Measurements from ENCODE around the gene PPP1R1C.

Gene PPP1R1C

GRCh38 chr2:182117196-182117595, 131.5 kb downstream of the PPP1R1C start:
- no peak for DNase-seq

- DNase-seq = no peak
These were observed 143.4 kb downstream of the PPP1R1C start for GRCh38 chr2:182128821-182129707.

- peak; percentile 39 for DNase-seq
These were observed 147.0 kb downstream of the PPP1R1C start for GRCh38 chr2:182132605-182133004.

DNA sequence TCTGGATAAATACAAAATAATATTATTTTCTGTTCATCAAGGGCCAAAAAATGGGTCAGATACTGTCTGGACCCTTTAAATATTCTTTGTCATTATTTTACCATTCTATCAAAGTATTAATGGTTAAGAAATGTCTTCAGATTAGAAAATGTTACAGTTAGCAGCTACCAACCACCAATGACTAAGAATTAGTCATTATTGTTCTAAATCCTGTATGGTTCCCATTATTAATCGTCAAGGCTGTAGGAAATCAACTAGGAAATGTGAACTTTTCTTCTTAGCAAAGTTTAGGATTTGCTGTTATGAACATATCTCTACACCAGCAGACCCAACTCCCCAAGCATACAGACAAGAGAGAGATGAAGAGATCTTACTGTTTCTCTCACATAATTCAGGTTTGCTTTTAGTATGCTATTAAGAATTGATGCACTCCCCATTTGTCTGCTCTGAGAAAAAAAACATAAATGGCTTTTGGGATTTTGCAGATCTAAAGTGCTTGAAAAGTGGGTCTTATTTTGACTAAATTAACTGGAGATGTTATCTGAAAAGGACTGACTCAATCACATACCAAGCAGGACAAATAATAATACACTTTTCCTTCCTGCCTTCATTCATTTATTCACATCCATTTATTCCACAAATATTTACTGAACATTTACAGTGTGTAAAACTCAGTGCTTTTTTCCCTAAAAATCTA, 147.7 kb downstream of the PPP1R1C start:
- DNase-seq = no peak

- no peak for DNase-seq
These were observed 148.5 kb downstream of the PPP1R1C start for GRCh38 chr2:182134201-182134600.

GRCh38 chr2:182142062-182142461, 156.4 kb downstream of the PPP1R1C start:
- no peak for DNase-seq

DNA sequence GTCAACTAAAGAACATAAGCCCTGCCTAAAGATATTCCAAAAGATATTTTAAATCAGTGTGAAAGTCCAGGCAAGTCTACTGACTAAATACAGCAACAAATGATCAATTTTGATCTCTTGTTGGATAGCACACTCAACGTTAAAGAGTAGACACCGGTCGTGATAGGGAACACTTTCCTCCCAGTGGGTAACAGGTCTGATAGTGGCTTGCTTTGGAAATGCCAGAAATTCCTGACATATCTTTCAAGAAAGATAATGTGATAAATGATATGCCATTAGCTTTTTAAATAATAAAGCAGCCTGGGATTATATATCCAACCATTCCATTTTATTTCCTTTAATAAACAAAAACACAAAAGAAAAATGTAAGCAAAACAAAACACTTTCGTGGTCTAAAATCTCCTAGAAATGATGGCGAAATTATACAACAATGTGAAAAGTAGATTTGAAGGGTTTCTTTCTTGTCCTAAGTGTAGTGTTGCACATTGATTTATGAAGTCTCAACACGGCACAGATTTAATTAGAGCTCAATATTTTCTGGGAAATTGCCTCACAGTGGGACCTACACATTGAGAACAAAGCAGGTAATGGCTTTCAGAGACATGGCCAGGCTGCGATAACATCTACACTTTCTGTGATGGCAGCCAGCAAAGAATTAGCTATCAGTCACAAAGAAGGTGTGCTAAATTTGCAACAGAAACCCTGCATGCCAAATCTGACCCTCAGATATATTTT, 158.6 kb downstream of the PPP1R1C start:
- peak; percentile 86 for DNase-seq

DNA sequence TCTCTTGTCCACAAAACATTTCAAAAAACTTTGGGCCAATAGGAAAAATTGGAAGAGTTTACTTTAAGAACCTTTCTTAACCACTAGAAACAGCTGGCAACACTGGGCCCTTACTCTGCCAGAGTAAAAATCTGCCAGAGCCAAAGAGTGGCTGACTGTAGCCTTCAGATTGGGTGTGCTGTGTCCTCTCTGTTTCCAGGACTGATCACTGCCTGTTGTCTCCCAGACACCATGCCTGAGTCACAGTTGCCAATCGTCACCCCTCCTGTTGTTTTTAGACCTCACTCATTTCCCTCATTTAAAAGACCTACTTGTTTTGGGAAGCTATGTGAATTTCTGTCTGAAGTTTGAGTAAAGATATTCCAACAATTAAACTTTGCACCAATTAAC, 159.1 kb downstream of the PPP1R1C start:
- DNase-seq = peak; percentile 65

- no peak for DNase-seq
These were observed 162.7 kb downstream of the PPP1R1C start for GRCh38 chr2:182148344-182148743.

GRCh38 chr2:182163878-182164277, 178.2 kb downstream of the PPP1R1C start:
- no peak for DNase-seq

GRCh38 chr2:182164686-182165085, 179.0 kb downstream of the PPP1R1C start:
- no peak for DNase-seq

GRCh38 chr2:182165202-182165601, 179.5 kb downstream of the PPP1R1C start:
- DNase-seq = no peak

GRCh38 chr2:182166406-182166805, 180.8 kb downstream of the PPP1R1C start:
- no peak for DNase-seq

GRCh38 chr2:182166841-182167240, 181.2 kb downstream of the PPP1R1C start:
- DNase-seq = no peak
